Upper lobe of left lung (tissue), 6 donors: ENCODE data around the gene SAFB. TPM values are rescaled to one million over a fixed set of nuclear protein-coding genes. Genes with fewer than 3 reads are reported as not detected.
"Not testable (repeated sequence)": the region's sequence is repeated elsewhere in the genome, so short reads cannot be mapped to it uniquely, and the experiment has no call there.

ENCODE experiments used
- ATAC-seq, 2 donors: fragments of 200-7000 bp; cut with Tn5 transposase; one replicate each; pipeline ENCODE4 v1.9.1; 2022; ENCODE audit warnings: mild to moderate bottlenecking in 2 of 2, moderate library complexity in 2 of 2; ENCODE audit not compliant: low FRiP score in 2 of 2
- DNase-seq, 2 donors: peaks; one replicate each; pipeline ENCODE4 v3.0.0-alpha.2; 2019 to 2020
- H3K27ac ChIP-seq, 4 donors: fragments of 200-600 bp; sonication (generic); one replicate each; pipeline ENCODE4 v1.5.1; 2016 to 2019
- H3K27me3 ChIP-seq, 4 donors: fragments of 200-600 bp; sonication (generic); one replicate each; pipeline ENCODE4 v1.5.1; 2017 to 2019
- H3K36me3 ChIP-seq, 4 donors: fragments of 200-600 bp; sonication (generic); one replicate each; pipeline ENCODE4 v1.5.1; 2016 to 2019
- H3K4me1 ChIP-seq, 4 donors: fragments of 200-600 bp; sonication (generic); one replicate each; pipeline ENCODE4 v1.5.1; 2018 to 2019
- H3K4me3 ChIP-seq, 4 donors: fragments of 200-600 bp; sonication (generic); one replicate each; pipeline ENCODE4 v1.5.1; 2017 to 2019; ENCODE audit warnings: mild to moderate bottlenecking in 2 of 4, moderate library complexity in 1 of 4
- H3K9me3 ChIP-seq, 4 donors: fragments of 200-600 bp; sonication (generic); one replicate each; pipeline ENCODE4 v1.5.1; 2018 to 2019
- CTCF ChIP-seq, 6 experiments: fragments of 450-650 bp in 4 of 6; fragments of 200-600 bp in 2 of 6; sonication (generic) in 2 of 6; IDR thresholded peaks; one replicate each; pipeline ENCODE4 v1.5.1; 2016 to 2019; ENCODE audit warnings: antibody characterized with exemption in 6 of 6
- EP300 ChIP-seq, 4 donors: sonication (generic); formaldehyde crosslinking; IDR thresholded peaks; one replicate each; pipeline ENCODE4 v1.5.1; 2017; ENCODE audit warnings: antibody characterized with exemption in 4 of 4, control low read depth in 2 of 4
- POLR2A ChIP-seq, 4 donors: fragments of 450-650 bp; IDR thresholded peaks; one replicate each; pipeline ENCODE4 v1.5.1; 2016 to 2017; ENCODE audit warnings: antibody characterized with exemption in 4 of 4, mild to moderate bottlenecking in 2 of 4
- POLR2AphosphoS5 ChIP-seq, 2 donors: sonication (generic); formaldehyde crosslinking; IDR thresholded peaks; one replicate each; pipeline ENCODE4 v1.5.1; 2017; ENCODE audit warnings: antibody characterized with exemption in 2 of 2
- WGBS, 2 donors: methylation state at CpG; one replicate each; pipeline ENCODE4 v1.1.5; 2017 to 2018; 5-methylcytosine and 5-hydroxymethylcytosine counted together
- total RNA-seq, 6 donors: library from RNA; depleted of rRNA in 4 of 6; stranded (reverse); fragments of >200 nt in 4 of 6; gene quantifications; one replicate each; pipeline versions ENCODE4 v1.1.0 to v1.2.1, GENCODE V29; 2016 to 2021
- donor health status: DM: no; HTN: no; CAD: no; lungs with moderate emphysema.
- donor health status: DM: no; HTN: yes; CAD: no; lungs with severe emphysema.

Gene SAFB
- total RNA-seq, 6 donors from 2014 or later: 66.4 to 524 (median 113) TPM

DNA sequence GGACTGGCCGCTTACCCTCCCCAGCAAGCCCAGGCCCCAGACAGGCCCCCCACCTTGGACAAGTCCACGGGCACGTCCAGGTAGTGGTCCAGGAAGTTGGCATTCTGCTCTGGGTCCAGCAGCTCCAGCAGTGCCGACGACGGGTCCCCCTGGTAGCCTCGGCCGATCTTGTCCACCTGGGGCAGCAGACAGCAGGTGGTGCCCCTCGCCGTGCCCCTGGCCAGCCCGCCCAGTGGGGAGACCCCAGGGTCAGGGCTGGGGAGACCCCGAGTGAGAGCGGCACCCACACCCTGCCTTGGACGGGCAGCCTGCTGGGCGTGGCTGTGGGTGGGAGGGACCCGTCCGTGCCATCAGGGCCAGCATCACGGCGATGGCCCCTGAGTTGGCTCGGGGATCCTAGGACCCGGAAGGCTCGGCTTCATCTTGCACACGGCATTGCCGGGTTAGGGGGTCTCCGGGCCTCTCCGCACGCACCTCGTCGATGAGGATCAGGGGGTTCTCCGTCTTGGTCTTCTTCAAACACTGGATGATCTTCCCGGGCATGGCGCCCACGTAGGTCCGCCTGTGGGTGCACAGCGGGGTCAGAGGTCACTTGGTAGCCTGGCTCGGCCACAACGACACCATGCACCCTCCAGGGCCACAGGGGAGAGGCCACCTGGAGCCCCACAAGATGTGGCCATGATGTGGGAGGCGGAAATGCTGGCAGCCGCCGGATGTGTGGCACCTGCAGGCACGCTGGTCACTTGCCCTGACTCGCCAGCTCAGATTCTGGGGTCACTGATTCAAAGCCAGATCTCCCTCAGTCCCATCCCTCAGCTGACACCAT, 73.5 kb downstream of the SAFB start:
- DNase-seq (peak in 1 of 2 donors; percentile 81), ATAC-seq (no peak)
- 91 to 94% methylated on average over 20 to 33 of the region's 42 CpGs for WGBS, 2 donors
- H3K27ac ChIP-seq: no peak overlapping the region
- no peaks in the 10 kb centered on the region for H3K9me3 ChIP-seq
- TF ChIP-seq POLR2A (IDR thresholded peaks at IDR 0.05) (no peak), EP300 (IDR thresholded peaks at IDR 0.05) (no peak)
- no peaks in the 10 kb centered on the region for H3K27me3 ChIP-seq
- H3K36me3 ChIP-seq: peaks cover 23 to 98% (median 84%) of the 10 kb centered on the region in 4 donors
- H3K4me3 ChIP-seq: no peak overlapping the region
- H3K4me1 ChIP-seq: peaks cover 8 to 11% (median 10%) of the 10 kb centered on the region in 4 donors

DNA sequence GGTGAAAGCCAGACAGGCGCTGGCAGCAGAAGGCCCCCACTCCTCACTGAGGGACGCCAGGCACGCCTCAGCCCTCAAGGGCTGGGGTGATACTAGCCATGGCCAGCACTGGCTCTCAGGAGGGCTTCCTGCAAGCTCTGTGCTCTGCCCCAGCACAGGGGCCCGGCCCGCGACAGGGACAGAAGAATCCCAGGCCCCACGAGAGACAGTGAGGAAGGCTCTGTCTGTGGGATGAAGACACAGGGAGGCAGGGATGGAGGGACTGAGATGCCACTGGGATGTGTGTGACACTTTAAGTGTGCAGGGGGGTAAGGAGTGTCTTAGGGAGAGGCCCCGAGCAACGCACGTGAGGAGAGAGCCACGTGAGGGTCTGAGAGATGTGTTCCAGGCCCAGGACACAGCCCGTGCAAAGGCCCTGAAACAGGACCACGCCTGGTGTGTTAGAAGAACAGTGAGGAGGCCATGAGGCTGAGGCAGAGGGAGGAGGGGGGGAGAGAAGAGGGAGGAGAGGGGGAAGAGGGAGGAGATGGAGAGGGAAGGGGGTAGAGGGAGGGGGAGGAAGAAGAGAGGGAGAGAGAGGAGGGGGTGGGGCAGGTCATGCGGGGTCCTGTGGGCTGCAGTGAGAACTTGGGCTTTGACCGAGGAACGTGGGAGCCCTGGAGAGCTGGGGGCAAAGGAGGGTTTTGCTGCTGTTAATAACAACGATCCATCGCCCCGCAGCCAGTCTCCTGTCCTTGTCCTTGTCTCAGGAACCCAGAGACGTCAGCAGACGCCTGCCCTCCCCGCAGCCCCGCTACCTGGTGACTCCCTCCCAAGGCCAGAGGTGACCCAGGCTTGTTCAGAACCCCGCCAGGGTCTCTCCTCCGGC, 74.4 kb downstream of the SAFB start:
- Histone ChIP-seq H3K4me3 (no peak overlapping the region), H3K36me3 (peaks cover 18 to 95% (median 81%) of the 10 kb centered on the region in 4 donors), H3K27ac (no peak overlapping the region), H3K27me3 (no peaks in the 10 kb centered on the region), H3K9me3 (no peaks in the 10 kb centered on the region), H3K4me1 (peaks cover 0 to 3% (median 1%) of the 10 kb centered on the region in 4 donors)
- DNase-seq: peak in 1 of 2 donors; percentile 56
- ATAC-seq: no peak
- TF ChIP-seq CTCF (IDR thresholded peaks at IDR 0.05): no peak
- no peak for TF ChIP-seq POLR2AphosphoS5 (IDR thresholded peaks at IDR 0.05)
- TF ChIP-seq POLR2A (IDR thresholded peaks at IDR 0.05): no peak
- TF ChIP-seq EP300 (IDR thresholded peaks at IDR 0.05): no peak
- WGBS, 2 donors: 82 to 83% methylated on average over 22 to 24 of the region's 25 CpGs

DNA sequence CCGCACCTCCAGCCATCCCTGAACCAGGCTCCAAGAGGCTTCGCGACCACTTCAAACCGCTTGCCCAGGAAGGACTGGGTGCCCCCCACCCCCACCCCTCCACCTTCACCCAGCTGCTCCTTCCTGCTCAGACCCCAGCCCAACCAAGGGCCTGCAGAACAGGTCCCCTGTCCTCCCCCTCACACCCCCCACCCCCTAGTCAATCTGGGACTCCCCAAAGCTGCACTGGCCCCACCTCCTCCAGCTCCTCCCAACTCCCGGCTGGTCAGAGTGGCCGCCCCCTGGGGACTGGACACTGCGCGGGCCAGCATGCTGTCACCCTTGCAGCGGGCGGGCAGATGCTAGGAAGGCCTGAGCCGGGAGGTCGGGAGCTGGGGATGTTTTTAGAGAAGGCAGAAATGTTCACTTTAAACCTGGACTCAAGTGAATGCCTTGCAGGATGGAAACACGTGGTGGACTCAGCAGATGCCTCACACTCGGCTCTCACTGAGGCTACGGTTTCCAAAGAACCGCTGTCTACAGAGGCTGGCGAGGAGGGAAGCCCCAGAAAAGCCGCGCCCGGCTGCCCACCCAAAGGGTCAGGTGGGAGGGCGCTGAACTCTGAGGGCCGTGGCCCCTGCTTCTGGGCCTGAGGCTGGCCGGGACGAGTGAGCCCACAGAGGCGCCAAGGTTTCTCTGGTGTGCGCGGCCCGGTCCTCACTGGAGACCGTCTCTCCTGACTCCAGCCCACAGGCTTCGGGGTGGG, 75.2 kb downstream of the SAFB start:
- peak in 1 of 2 donors; percentile 75 for DNase-seq

DNA sequence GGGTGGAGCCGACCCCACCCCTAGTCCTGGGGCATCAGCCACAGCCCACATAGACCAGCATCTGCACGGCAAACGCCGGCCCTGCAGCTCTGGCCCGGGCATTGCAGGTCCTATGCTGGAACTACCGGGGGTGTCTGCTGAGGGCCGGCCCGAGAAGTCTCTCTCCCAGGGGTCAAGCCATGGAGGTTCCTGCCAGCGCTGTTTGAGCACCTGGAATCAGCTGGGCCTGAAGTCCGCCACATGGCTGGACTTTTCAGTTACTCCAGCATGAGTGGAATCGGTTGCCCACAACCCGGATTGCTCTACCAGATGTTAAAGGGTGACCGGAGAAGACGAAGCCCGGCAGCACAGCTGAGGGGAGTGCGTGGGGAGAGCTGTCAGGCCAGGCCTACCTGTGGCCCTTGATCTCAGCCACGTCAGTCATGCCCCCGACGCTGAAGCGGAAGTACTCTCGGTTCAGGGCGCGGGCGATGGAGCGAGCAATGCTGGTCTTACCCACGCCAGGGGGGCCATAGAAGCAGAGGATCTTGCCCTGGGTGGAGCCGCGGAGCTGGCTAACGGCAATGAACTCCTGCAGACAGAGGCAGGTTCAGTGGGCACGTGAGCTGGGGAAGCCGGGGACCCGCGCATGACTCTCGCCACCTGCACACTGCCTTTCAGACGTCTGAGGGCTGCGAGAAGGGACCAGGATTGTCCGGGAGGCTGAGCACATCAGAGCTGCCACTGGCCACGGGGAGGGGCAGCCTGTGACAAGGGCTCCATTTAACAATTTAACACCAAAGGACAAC, 75.9 kb downstream of the SAFB start:
- no peak for TF ChIP-seq CTCF (IDR thresholded peaks at IDR 0.05)
- no peak for TF ChIP-seq POLR2AphosphoS5 (IDR thresholded peaks at IDR 0.05)
- no peak for TF ChIP-seq POLR2A (IDR thresholded peaks at IDR 0.05)
- no peak for TF ChIP-seq EP300 (IDR thresholded peaks at IDR 0.05)
- Histone ChIP-seq H3K4me3 (no peak overlapping the region), H3K27ac (no peak overlapping the region), H3K36me3 (peaks cover 17 to 89% (median 75%) of the 10 kb centered on the region in 4 donors), H3K9me3 (no peaks in the 10 kb centered on the region), H3K27me3 (no peaks in the 10 kb centered on the region), H3K4me1 (no peaks in the 10 kb centered on the region)
- peak in 1 of 2 donors; percentile 66 for DNase-seq
- 92 to 94% methylated on average over 28 of the region's 38 CpGs for WGBS, 2 donors
- ATAC-seq: no peak

More for the DNA sequence above, 75.2 kb downstream of the SAFB start:
- Histone ChIP-seq H3K4me3 (no peak overlapping the region), H3K27me3 (no peaks in the 10 kb centered on the region), H3K27ac (no peak overlapping the region), H3K4me1 (no peaks in the 10 kb centered on the region), H3K9me3 (no peaks in the 10 kb centered on the region), H3K36me3 (peaks cover 17 to 89% (median 75%) of the 10 kb centered on the region in 4 donors)
- WGBS, 2 donors: 93 to 96% methylated on average over 12 to 24 of the region's 30 CpGs
- no peak for TF ChIP-seq POLR2AphosphoS5 (IDR thresholded peaks at IDR 0.05)
- no peak for TF ChIP-seq EP300 (IDR thresholded peaks at IDR 0.05)
- no peak for ATAC-seq

DNA sequence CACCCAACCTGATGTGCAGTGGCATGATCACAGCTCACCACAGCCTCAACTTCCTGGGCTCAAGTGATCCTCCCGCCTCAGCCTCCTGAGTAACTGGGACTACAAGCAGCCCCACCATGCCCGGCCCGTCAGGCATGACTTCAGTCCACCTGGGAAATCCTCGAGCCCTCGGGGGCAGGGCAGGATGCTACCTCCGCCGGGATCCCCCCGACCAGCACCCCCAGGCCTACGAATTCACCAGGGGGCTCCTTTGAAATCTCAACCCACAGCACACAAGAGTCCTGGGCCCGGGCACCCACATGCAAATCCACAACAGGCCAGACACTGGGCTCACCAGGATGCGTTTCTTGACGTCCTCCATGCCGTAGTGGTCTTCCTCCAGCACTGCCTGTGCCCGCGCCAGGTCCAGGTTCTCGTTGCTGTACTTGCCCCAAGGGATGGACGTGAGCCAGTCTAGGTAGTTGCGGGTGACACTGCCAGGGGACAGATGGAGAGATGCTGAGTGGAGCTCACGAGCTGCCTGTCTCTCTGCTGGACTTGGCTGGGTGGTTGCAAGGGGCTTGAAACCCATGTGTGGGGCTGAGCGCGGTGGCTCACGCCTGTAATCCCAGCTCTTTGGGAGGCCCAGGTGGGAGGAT, 77.7 kb downstream of the SAFB start:
- no peak for ATAC-seq
- 95 to 99% methylated on average over 14 to 22 of the region's 22 CpGs for WGBS, 2 donors
- H3K27me3 ChIP-seq: no peaks in the 10 kb centered on the region
- no peaks in the 10 kb centered on the region for H3K4me1 ChIP-seq
- no peak for TF ChIP-seq POLR2AphosphoS5 (IDR thresholded peaks at IDR 0.05)
- TF ChIP-seq EP300 (IDR thresholded peaks at IDR 0.05): no peak
- no peak for TF ChIP-seq POLR2A (IDR thresholded peaks at IDR 0.05)
- TF ChIP-seq CTCF (IDR thresholded peaks at IDR 0.05): no peak
- H3K27ac ChIP-seq: no peak overlapping the region
- peak in 1 of 2 donors; percentile 51 for DNase-seq
- H3K36me3 ChIP-seq: peaks cover 25 to 89% (median 71%) of the 10 kb centered on the region in 4 donors
- no peak overlapping the region for H3K4me3 ChIP-seq
- H3K9me3 ChIP-seq: no peaks in the 10 kb centered on the region

- not testable (repeated sequence) for H3K4me3 ChIP-seq, ATAC-seq, H3K4me1 ChIP-seq, H3K27ac ChIP-seq, H3K9me3 ChIP-seq, H3K27me3 ChIP-seq
- WGBS, 2 donors: 100% methylated on average over 5 of the region's 28 CpGs; no CpG with 5 or more reads in 1 of the 2 donors
- DNase-seq: peak in 1 of 2 donors; percentile 63
- H3K36me3 ChIP-seq: peaks cover 26 to 89% (median 72%) of the 10 kb centered on the region in 4 donors
Observed at GRCh38 chr19:5702053-5702410, 79.1 kb downstream of the SAFB start.
